SK-N-SH (cell line): ENCODE data around the gene B4GALNT3. TPM values are rescaled to one million over a fixed set of nuclear protein-coding genes. Genes with fewer than 3 reads are reported as not detected.

Experiments used
- CTCF ChIA-PET: fragments of 300-600, 350-600 bp; formaldehyde crosslinking; extraction: SDS; loops from one replicate; lab custom pipeline; 2021; lab: Yijun Ruan, JAX
- POLR2A ChIA-PET: fragments of 350-600 bp; sonication (Branson Sonifier 250); formaldehyde crosslinking; extraction: SDS; loops from one replicate; lab custom pipeline; 2020; ENCODE audit warnings: antibody characterized with exemption, inconsistent platforms; lab: Yijun Ruan, JAX
- DNase-seq: peaks from one replicate; pipeline ENCODE4 v3.0.0; 2012
- H2AFZ ChIP-seq: fragments of 200-600 bp; sonication (generic); 2 replicates; pipeline ENCODE4 v1.8.1; 2016; ENCODE audit warnings: antibody characterized with exemption, mild to moderate bottlenecking, low read depth
- H3F3A ChIP-seq: fragments of 200-600 bp; sonication (generic); replicated peaks from 2 replicates; pipeline ENCODE3; 2016; ENCODE audit warnings: antibody characterized with exemption, mild to moderate bottlenecking; ENCODE audit not compliant: insufficient read depth
- H3K27ac ChIP-seq, 2 experiments: fragments of 200-500 bp in 1 of 2; fragments of 200-600 bp in 1 of 2; sonication (Bioruptor generic) in 1 of 2; sonication (generic), shearing (Covaris generic) in 1 of 2; 2 replicates each; pipeline versions ENCODE4 v1.5.1 to v1.6.1; 2014 to 2016; ENCODE audit warnings: low read depth in 2 of 2, inconsistent platforms in 1 of 2, low read length in 1 of 2, mild to moderate bottlenecking in 1 of 2, mixed read lengths in 1 of 2
- H3K27me3 ChIP-seq: fragments of 200-600 bp; sonication (generic), shearing (Covaris generic); 2 replicates; pipeline ENCODE4 v1.6.1; 2016; ENCODE audit warnings: mixed run types; ENCODE audit not compliant: insufficient read depth
- H3K36me3 ChIP-seq, 2 experiments: fragments of 200-500 bp in 1 of 2; fragments of 200-600 bp in 1 of 2; sonication (Bioruptor generic) in 1 of 2; sonication (generic) in 1 of 2; replicated peaks in 1 of 2; 2 replicates each; pipeline versions ENCODE3 to v1.5.1; 2014 to 2016; ENCODE audit warnings: low read length in 1 of 2, mild to moderate bottlenecking in 1 of 2; ENCODE audit not compliant: insufficient read depth in 2 of 2, control insufficient read depth in 1 of 2
- H3K4me1 ChIP-seq, 2 experiments: fragments of 200-500 bp in 1 of 2; fragments of 200-600 bp in 1 of 2; sonication (Bioruptor generic) in 1 of 2; sonication (generic), shearing (Covaris generic) in 1 of 2; 2 replicates each; pipeline versions ENCODE4 v1.5.1 to v1.6.1; 2014 to 2016; ENCODE audit warnings: low read depth in 1 of 2, low read length in 1 of 2, mixed run types in 1 of 2; ENCODE audit not compliant: insufficient read depth in 2 of 2, control insufficient read depth in 1 of 2
- H3K4me2 ChIP-seq: fragments of 200-600 bp; sonication (generic), shearing (Covaris generic); 2 replicates; pipeline ENCODE4 v1.6.1; 2017; ENCODE audit warnings: mixed run types
- H3K4me3 ChIP-seq, 2 experiments: fragments of 200-500 bp in 1 of 2; fragments of 200-600 bp in 1 of 2; sonication (Bioruptor generic) in 1 of 2; sonication (generic), shearing (Covaris generic) in 1 of 2; 2 replicates each; pipeline versions ENCODE4 v1.5.1 to v1.8.1; 2014 to 2016; ENCODE audit warnings: low read depth in 2 of 2, inconsistent platforms in 1 of 2, low read length in 1 of 2, mild to moderate bottlenecking in 1 of 2, mixed read lengths in 1 of 2, moderate library complexity in 1 of 2
- H3K79me2 ChIP-seq: fragments of 200-600 bp; sonication (generic); 2 replicates; pipeline ENCODE4 v1.8.1; 2017; ENCODE audit warnings: mild to moderate bottlenecking; ENCODE audit not compliant: insufficient read depth
- H3K9ac ChIP-seq: fragments of 200-600 bp; sonication (generic); 2 replicates; pipeline ENCODE4 v1.6.1; 2017; ENCODE audit warnings: mixed run types
- H3K9me2 ChIP-seq: fragments of 200-600 bp; sonication (generic); 2 replicates; pipeline ENCODE4 v1.6.1; 2017; ENCODE audit warnings: mixed run types
- H3K9me3 ChIP-seq: fragments of 200-600 bp; sonication (generic); 2 replicates; pipeline ENCODE4 v1.6.1; 2017; ENCODE audit warnings: mixed run types, mild to moderate bottlenecking, moderate library complexity
- H4K20me1 ChIP-seq: fragments of 200-600 bp; sonication (generic); 2 replicates; pipeline ENCODE4 v1.6.1; 2017; ENCODE audit warnings: mild to moderate bottlenecking, mixed run types; ENCODE audit not compliant: insufficient read depth
- EP300 ChIP-seq, 2 experiments: IDR thresholded peaks; 2 replicates each; pipeline versions ENCODE4 v1.4.0 to v1.6.1; 2012; ENCODE audit warnings: borderline replicate concordance in 1 of 2, low read depth in 1 of 2, low read length in 1 of 2
- FOSL2 ChIP-seq: IDR thresholded peaks from 2 replicates; pipeline ENCODE4 v1.4.0; 2012; ENCODE audit warnings: low read depth, mild to moderate bottlenecking, moderate library complexity, borderline replicate concordance
- FOXJ3 ChIP-seq: sonication (generic); formaldehyde crosslinking; IDR thresholded peaks from 2 replicates; pipeline ENCODE4 v1.5.1; 2020; ENCODE audit warnings: mild to moderate bottlenecking, missing genetic modification reagents
- GATA2 ChIP-seq: sonication (generic); formaldehyde crosslinking; IDR thresholded peaks from 2 replicates; pipeline ENCODE4 v1.5.0; 2020; ENCODE audit warnings: mild to moderate bottlenecking, missing genetic modification reagents
- JUND ChIP-seq: IDR thresholded peaks from 2 replicates; pipeline ENCODE4 v1.4.0; 2012
- MAX ChIP-seq: IDR thresholded peaks from 2 replicates; pipeline ENCODE4 v1.4.0; 2012; ENCODE audit warnings: low read depth
- MEF2A ChIP-seq: IDR thresholded peaks from 2 replicates; pipeline ENCODE4 v1.4.0; 2012; ENCODE audit warnings: low read depth, borderline replicate concordance
- NFIC ChIP-seq: IDR thresholded peaks from 2 replicates; pipeline ENCODE4 v1.4.0; 2012; ENCODE audit warnings: borderline replicate concordance
- NRF1 ChIP-seq: IDR thresholded peaks from 2 replicates; pipeline ENCODE4 v1.6.1; 2012; ENCODE audit warnings: low read depth, mild to moderate bottlenecking, low read length
- POLR2AphosphoS5 ChIP-seq: IDR thresholded peaks from 2 replicates; pipeline ENCODE4 v1.6.1; 2012; ENCODE audit warnings: low read depth, low read length
- RAD21 ChIP-seq: IDR thresholded peaks from 2 replicates; pipeline ENCODE4 v1.6.1; 2012; ENCODE audit warnings: mild to moderate bottlenecking, low read length
- RCOR1 ChIP-seq: fragments of 150-350 bp; IDR thresholded peaks from 2 replicates; pipeline ENCODE4 v1.6.1; 2017; ENCODE audit warnings: antibody characterized with exemption, low read length
- RXRA ChIP-seq: IDR thresholded peaks from 2 replicates; pipeline ENCODE4 v1.4.0; 2012; ENCODE audit warnings: low read depth, mild to moderate bottlenecking, borderline replicate concordance
- SMC3 ChIP-seq: IDR thresholded peaks from 2 replicates; pipeline ENCODE4 v1.6.1; 2012; ENCODE audit warnings: low read depth, low read length, improper control_type of control experiment
- TAF1 ChIP-seq: IDR thresholded peaks from 2 replicates; pipeline ENCODE4 v1.6.1; 2012; ENCODE audit warnings: low read depth, mild to moderate bottlenecking, low read length, moderate library complexity, borderline replicate concordance
- TCF12 ChIP-seq: IDR thresholded peaks from 2 replicates; pipeline ENCODE4 v1.4.0; 2012
- USF1 ChIP-seq: IDR thresholded peaks from 2 replicates; pipeline ENCODE4 v1.4.0; 2012; ENCODE audit warnings: low read depth, borderline replicate concordance
- USF2 ChIP-seq: fragments of 150-350 bp; IDR thresholded peaks from 2 replicates; pipeline ENCODE4 v1.6.1; 2017; ENCODE audit warnings: antibody characterized with exemption, low read length, low read depth, borderline replicate concordance
- ZBTB33 ChIP-seq: IDR thresholded peaks from 2 replicates; pipeline ENCODE4 v1.4.0; 2012; ENCODE audit warnings: low read depth, borderline replicate concordance
- WGBS: methylation state at CpG from one replicate; pipeline ENCODE4 v1.1.6; 2017; ENCODE audit warnings: low lambda C conversion rate; 5-methylcytosine and 5-hydroxymethylcytosine counted together
- polyA plus RNA-seq, 3 experiments: library from polyadenylated mRNA; depleted of rRNA; stranded (reverse); fragments of >200 nt; gene quantifications; 2 replicates each; pipeline ENCODE4 v1.2.3, GENCODE V29; 2012

B4GALNT3 gene
- polyA plus RNA-seq, 1 of the 3 experiments (the other 2 are of a cell fraction), result 0.53 TPM

- Histone ChIP-seq H3K79me2 (no peaks in the 10 kb centered on the region), H3K27ac (no peak overlapping the region), H3K9ac (no peak overlapping the region), H3K4me1 (peaks cover 0 to 16% of the 10 kb centered on the region in 2 experiments; a peak in 1 of 4 replicates), H3F3A (no peaks in the 10 kb centered on the region), H3K4me2 (no peak overlapping the region), H3K9me3 (no peaks in the 10 kb centered on the region), H3K9me2 (no peaks in the 10 kb centered on the region), H3K36me3 (no peaks in the 10 kb centered on the region), H2AFZ (no peak overlapping the region), H3K27me3 (no peaks in the 10 kb centered on the region; the same call in 1 of the 2 replicates), H3K4me3 (no peak overlapping the region), H4K20me1 (no peaks in the 10 kb centered on the region)
- no peak for TF ChIP-seq NFIC
- TF ChIP-seq FOXJ3 (CRISPR knock-in tag), result no peak
- no peak for TF ChIP-seq MAX
- TF ChIP-seq ZBTB33, result no peak
- no peak for TF ChIP-seq USF1
- TF ChIP-seq FOSL2, result no peak
- TF ChIP-seq POLR2AphosphoS5, result no peak
- TF ChIP-seq MEF2A, result no peak
- TF ChIP-seq TCF12, result no peak
- TF ChIP-seq GATA2 (CRISPR knock-in tag), result no peak
- TF ChIP-seq RXRA, result no peak
- TF ChIP-seq RAD21, result no peak
- no peak for TF ChIP-seq USF2
- TF ChIP-seq JUND, result no peak
- TF ChIP-seq RCOR1, result no peak
- TF ChIP-seq NRF1, result no peak
- no peak for TF ChIP-seq TAF1
- TF ChIP-seq SMC3, result no peak
- no peak for TF ChIP-seq EP300 (IDR thresholded peaks at IDR 0.05; ENCODE audit: borderline replicate concordance in 1 of 2, low read depth in 1 of 2, low read length in 1 of 2)
- WGBS, result 71% methylated on average over 10 of the region's 19 CpGs
- ChIA-PET CTCF (interaction anchor here (1.1 to 8.7 kb wide), 8 partner anchors 9 to 389 kb away, joined by 3 to 52 read pairs (median 6); partner anchors contain the start of gene RAD52), POLR2A (no interaction called here)
- DNase-seq, result no peak
These were observed 101.1 kb downstream of the B4GALNT3 start for GRCh38 chr12:560691-561390.
